B cell (primary cell): ENCODE measurements around the gene TRAP1.

Experiments used
- CTCF ChIP-seq: fragments of 200-600 bp; IDR thresholded peaks from one replicate; pipeline ENCODE4 v1.8.0; 2022; ENCODE audit warnings: antibody characterized with exemption, mild to moderate bottlenecking
- EZH2 ChIP-seq: IDR thresholded peaks from 2 replicates; pipeline ENCODE4 v1.6.1; 2012; ENCODE audit warnings: borderline replicate concordance, low read depth, mild to moderate bottlenecking, moderate library complexity, low read length; ENCODE audit not compliant: insufficient read depth, poor library complexity, severe bottlenecking

- TF ChIP-seq EZH2: no peak
- no peak for TF ChIP-seq CTCF
These were observed 66.6 kb downstream of the TRAP1 start for GRCh38 chr16:3650631-3651265.
